Subcutaneous abdominal adipose tissue (tissue), 5 donors: ENCODE results near the gene LEF1.

Experiments used
- H3K27ac ChIP-seq: one replicate; pipeline ENCODE4 v1.7.0; 2013; ENCODE audit warnings: low read depth, mild to moderate bottlenecking, inconsistent platforms, low read length, moderate library complexity
- H3K27me3 ChIP-seq, 5 donors: one replicate each; pipeline ENCODE4 v1.7.0; 2013; ENCODE audit warnings: low read length in 5 of 5, inconsistent platforms in 1 of 5; ENCODE audit not compliant: control insufficient read depth in 5 of 5, insufficient read depth in 4 of 5
- H3K36me3 ChIP-seq, 5 donors: one replicate each; pipeline ENCODE4 v1.7.0; 2013; ENCODE audit warnings: low read length in 5 of 5; ENCODE audit not compliant: control insufficient read depth in 5 of 5, insufficient read depth in 5 of 5
- H3K4me1 ChIP-seq, 5 donors: one replicate each; pipeline ENCODE4 v1.7.0; 2013; ENCODE audit warnings: low read length in 5 of 5, mild to moderate bottlenecking in 3 of 5, moderate library complexity in 1 of 5; ENCODE audit not compliant: control insufficient read depth in 5 of 5, insufficient read depth in 5 of 5
- H3K4me3 ChIP-seq, 5 donors: one replicate each; pipeline ENCODE4 v1.7.0; 2013; ENCODE audit warnings: low read length in 5 of 5, low read depth in 1 of 5
- H3K9ac ChIP-seq, 5 donors: one replicate each; pipeline ENCODE4 v1.7.0; 2013; ENCODE audit warnings: low read length in 5 of 5, mild to moderate bottlenecking in 4 of 5, moderate library complexity in 3 of 5
- H3K9me3 ChIP-seq, 5 donors: one replicate each; pipeline ENCODE4 v1.7.0; 2013; ENCODE audit warnings: low read length in 5 of 5; ENCODE audit not compliant: control insufficient read depth in 5 of 5
- donor health status: healthy.
- donor health status: healthy.
- donor health status: healthy.
- donor health status: healthy.
- donor health status: healthy.

The LEF1 gene

DNA sequence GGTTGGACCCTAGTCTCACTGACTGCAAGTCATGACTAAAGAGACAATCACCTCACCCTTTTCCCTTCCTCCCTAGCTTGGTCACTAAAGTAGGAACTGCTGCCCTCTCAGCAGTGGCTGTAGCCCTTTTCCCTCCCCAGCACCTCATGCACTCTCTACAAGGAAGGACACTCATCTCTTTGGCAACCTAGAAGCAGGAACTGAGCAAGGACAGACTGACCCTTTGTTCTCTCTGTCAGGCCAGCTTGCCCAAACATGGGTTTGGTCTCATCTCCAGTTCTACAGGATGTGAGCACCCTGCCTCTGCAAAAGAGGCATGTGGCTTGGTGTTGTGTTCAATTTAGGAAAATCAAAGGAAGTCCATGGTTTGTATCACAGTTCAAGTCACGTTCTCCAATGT, 15.8 kb downstream of the LEF1 start:
- Histone ChIP-seq H3K9ac (no peak overlapping the region), H3K27me3 (no peaks in the 10 kb centered on the region), H3K36me3 (no peaks in the 10 kb centered on the region), H3K4me1 (peaks cover 0 to 5% (median 0%) of the 10 kb centered on the region in 5 donors), H3K4me3 (no peak overlapping the region), H3K27ac (no peak overlapping the region), H3K9me3 (no peaks in the 10 kb centered on the region)

DNA sequence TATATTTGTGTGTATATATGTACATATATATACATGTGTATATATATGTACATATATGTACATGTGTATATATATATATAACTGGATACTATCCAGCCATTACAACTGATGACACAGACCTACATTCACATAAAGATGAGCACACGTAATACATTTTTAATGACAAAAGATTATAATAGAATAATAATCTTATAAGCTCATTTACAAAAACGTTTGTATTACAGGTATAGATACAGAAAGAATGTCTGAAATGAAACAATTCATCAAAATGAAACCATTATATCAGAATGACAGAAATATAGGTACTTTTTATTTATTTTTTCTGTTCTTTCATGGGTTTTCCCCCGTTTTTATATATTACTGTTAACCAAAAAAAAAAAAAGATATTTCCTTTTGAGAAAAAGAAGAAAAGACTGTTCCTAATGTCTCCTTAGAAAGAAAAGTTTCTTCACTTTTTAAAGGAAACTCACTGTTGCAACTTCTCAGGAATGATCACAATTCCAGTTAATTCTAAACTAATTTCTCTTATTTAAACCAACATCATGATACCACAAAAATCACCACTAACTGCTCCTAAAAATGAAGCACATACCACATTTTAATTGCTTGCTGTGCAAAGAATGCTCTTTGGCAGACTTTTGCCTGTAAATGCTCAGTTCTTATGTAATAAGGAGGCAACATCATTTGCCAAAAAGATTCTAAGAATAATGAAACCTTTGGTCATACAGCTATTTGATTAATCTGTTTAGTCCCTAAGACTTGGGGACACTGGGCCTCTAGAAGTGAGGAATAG, 18.9 kb downstream of the LEF1 start:
- H3K9ac ChIP-seq: no peak overlapping the region
- no peak overlapping the region for H3K4me3 ChIP-seq
- H3K4me1 ChIP-seq: peaks cover 0 to 5% (median 0%) of the 10 kb centered on the region in 5 donors
- no peak overlapping the region for H3K27ac ChIP-seq
- no peaks in the 10 kb centered on the region for H3K36me3 ChIP-seq
- H3K9me3 ChIP-seq: no peaks in the 10 kb centered on the region
- no peaks in the 10 kb centered on the region for H3K27me3 ChIP-seq

DNA sequence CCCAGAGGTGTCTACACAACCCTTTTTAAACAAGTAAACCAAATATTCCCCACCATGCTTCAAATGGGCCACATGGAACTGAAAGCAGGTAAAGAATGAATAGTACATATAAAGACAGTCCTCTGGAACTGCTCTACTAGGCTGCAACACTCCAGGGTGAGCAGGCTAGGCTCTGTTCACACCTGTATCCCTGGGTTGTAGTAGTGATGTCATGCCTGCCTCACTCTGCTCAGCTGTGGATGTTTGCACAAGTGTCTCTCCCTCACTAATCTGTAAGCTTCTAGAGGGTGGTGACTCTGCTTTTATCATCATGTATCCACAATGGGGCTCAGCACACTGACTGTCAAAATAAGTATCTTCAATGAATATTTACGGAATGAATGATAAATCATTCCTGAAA, 20.4 kb downstream of the LEF1 start:
- H3K4me1 ChIP-seq: peaks cover 0 to 5% (median 0%) of the 10 kb centered on the region in 5 donors
- no peaks in the 10 kb centered on the region for H3K9me3 ChIP-seq
- no peaks in the 10 kb centered on the region for H3K27me3 ChIP-seq
- no peak overlapping the region for H3K9ac ChIP-seq
- H3K36me3 ChIP-seq: no peaks in the 10 kb centered on the region
- H3K27ac ChIP-seq: no peak overlapping the region
- no peak overlapping the region for H3K4me3 ChIP-seq

DNA sequence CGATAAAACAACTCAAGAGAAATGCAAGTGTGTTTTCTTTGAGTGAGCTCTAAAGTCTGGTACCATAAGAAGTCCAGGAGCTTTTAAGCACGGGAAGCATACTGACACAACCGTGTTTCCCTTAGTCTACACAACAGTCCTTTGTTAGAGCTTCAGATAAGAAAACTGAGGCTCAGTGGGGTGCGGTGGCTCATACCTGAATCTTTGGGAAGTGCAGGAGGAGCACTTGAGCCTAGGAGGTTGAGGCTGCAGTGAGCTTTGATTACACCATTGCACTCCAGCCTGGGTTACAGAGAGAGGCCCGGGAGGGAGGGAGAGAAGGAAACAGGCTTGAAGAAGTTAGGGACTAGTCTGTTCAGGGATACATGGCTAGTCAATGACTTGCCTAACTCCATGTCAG, 21.9 kb downstream of the LEF1 start:
- Histone ChIP-seq H3K4me3 (no peak overlapping the region), H3K9ac (no peak overlapping the region), H3K36me3 (no peaks in the 10 kb centered on the region), H3K9me3 (no peaks in the 10 kb centered on the region), H3K4me1 (peaks cover 0 to 5% (median 0%) of the 10 kb centered on the region in 5 donors), H3K27ac (no peak overlapping the region), H3K27me3 (peaks cover 0 to 2% (median 0%) of the 10 kb centered on the region in 5 donors)

DNA sequence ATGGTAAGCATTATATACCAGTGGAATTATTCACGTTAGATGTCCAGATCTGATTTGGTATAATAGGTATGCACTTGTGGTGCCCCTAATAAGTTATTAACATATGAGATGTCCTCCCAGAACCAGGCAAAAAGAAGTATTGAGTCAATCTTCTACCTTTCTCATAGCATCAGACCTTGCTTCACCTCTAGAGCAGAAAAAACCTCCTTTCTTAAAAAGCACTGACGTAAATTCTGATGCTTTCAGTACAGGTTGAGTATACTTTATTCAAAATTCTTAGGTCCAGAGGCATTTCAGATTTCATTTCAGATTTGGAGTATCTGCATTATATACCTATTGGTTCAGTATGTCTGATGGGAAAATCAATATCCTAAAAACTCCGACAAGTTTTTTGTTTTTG, 22.4 kb downstream of the LEF1 start:
- no peaks in the 10 kb centered on the region for H3K36me3 ChIP-seq
- no peak overlapping the region for H3K27ac ChIP-seq
- H3K27me3 ChIP-seq: peaks cover 0 to 6% (median 0%) of the 10 kb centered on the region in 5 donors
- no peak overlapping the region for H3K4me3 ChIP-seq
- H3K9me3 ChIP-seq: no peaks in the 10 kb centered on the region
- peaks cover 0 to 5% (median 0%) of the 10 kb centered on the region in 5 donors for H3K4me1 ChIP-seq
- no peak overlapping the region for H3K9ac ChIP-seq

DNA sequence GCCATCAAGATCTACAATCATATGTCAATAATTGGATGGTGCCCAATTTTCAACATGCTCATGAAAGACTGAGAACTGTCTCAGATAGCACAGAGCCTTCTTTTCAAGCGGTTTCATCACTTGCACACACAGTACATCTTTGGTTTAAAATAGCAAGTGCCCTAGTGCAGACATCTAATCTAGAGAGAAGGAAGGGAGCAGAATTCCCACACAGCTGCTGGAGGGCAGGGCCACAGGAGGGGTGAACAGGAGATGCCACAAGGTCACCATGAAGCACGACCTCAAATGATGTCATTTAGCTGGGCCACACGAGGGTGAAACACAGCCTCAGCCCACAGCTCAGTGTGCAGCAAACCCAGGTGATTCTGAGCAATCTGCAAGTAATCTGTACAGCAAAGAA, 24.3 kb downstream of the LEF1 start:
- no peaks in the 10 kb centered on the region for H3K4me1 ChIP-seq
- no peaks in the 10 kb centered on the region for H3K9me3 ChIP-seq
- no peaks in the 10 kb centered on the region for H3K36me3 ChIP-seq
- peaks cover 0 to 7% (median 0%) of the 10 kb centered on the region in 5 donors for H3K27me3 ChIP-seq
- H3K27ac ChIP-seq: no peak overlapping the region
- H3K9ac ChIP-seq: no peak overlapping the region
- H3K4me3 ChIP-seq: no peak overlapping the region

DNA sequence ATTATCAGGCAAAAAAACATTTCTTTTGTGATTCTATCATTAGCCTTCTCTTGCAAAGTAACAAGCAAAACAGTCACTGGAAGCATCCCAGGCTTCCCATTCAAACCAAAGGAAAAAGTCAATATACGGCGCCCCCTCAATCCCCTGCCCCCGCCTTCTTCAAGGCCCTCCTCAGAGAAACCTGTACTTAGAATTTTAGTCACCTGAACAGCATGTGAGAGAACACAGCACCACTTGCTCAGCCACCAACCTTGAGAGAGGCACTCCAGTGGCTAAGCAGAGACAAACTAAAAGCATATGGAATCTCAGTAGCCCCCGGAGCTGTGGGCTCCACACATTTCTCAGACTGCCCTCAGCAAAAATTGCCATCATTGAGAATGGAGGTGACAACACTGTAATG, 25.2 kb downstream of the LEF1 start:
- no peak overlapping the region for H3K9ac ChIP-seq
- no peak overlapping the region for H3K4me3 ChIP-seq
- H3K27ac ChIP-seq: no peak overlapping the region
- no peaks in the 10 kb centered on the region for H3K36me3 ChIP-seq
- no peaks in the 10 kb centered on the region for H3K9me3 ChIP-seq
- peaks cover 0 to 7% (median 0%) of the 10 kb centered on the region in 5 donors for H3K27me3 ChIP-seq
- no peaks in the 10 kb centered on the region for H3K4me1 ChIP-seq

DNA sequence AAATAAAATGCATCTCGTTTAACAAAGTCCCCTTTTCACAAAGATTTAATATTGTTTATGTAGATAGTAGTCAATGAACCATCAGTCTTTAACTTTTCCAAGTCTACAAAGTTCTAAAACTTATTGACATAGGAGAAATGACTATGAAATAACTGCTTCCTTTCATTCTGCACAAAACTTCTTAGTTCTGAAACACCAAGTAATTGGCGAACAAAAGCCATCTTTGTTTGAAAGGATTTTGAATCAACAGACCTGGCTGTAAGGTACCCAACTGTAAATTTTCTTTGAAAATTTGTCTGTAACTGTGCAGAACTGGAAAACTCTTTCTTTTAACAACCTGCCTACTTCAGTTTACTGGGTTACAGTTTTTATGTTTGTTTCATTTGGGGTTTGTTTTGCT, 25.9 kb downstream of the LEF1 start:
- no peaks in the 10 kb centered on the region for H3K36me3 ChIP-seq
- no peak overlapping the region for H3K9ac ChIP-seq
- H3K27me3 ChIP-seq: peaks cover 0 to 7% (median 0%) of the 10 kb centered on the region in 5 donors
- no peaks in the 10 kb centered on the region for H3K9me3 ChIP-seq
- no peak overlapping the region for H3K4me3 ChIP-seq
- no peak overlapping the region for H3K27ac ChIP-seq
- H3K4me1 ChIP-seq: no peaks in the 10 kb centered on the region

DNA sequence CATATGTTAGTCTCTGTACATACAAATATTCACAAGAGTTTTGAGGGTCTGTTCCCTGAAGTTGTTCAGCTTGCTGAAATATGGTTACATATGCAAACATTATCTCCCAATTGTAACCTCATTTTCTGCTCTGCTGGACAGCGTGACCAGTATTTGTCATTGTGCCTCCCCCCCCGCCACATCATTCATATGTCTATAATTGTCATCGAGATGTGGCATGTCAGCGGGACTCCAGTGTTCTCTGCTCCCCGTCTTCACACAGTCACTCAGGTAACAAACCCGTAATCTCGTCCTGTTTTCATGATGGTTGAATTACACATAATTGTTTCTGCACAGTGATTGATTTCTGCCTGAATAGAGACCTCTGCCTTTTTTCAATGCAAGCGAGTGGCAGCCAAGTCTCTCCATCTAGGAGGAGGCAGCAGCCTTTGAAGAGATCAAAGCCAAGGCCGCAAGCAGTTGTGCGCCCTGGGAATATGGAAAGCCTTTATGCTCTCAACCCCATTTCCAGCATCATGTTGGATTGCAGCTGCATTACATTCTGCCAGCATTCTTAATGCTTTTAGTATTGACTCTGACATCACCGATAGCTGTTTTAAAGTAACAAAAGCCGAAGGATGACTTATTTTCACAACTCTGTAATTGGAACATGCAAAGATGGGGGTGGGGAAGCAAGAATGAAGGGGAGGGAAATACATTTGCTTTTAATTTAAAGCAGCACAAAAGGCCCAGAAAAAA, 27.4 kb downstream of the LEF1 start:
- Histone ChIP-seq H3K9ac (no peak overlapping the region), H3K27me3 (peaks cover 0 to 7% (median 0%) of the 10 kb centered on the region in 5 donors), H3K36me3 (no peaks in the 10 kb centered on the region), H3K4me3 (no peak overlapping the region), H3K27ac (no peak overlapping the region), H3K4me1 (no peaks in the 10 kb centered on the region), H3K9me3 (no peaks in the 10 kb centered on the region)

DNA sequence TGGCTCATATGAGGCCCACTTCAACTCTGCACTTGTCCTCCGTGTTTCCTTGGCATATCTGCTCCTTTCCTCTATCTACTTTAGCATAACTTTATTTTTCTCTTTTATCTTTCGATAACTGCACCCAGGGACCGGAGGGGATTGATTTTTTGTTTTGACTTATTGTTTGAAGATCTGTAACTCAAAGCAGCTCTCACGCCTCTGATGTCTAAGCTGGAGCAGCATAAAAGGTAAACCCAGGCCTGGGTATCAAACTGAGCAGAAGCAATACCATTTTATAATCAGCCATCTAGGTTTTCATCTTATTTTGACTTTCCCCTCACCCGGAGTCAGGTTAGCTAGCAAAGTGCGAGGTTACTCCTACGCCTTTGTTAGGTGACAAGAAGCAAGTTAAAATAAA, 28.4 kb downstream of the LEF1 start:
- no peaks in the 10 kb centered on the region for H3K9me3 ChIP-seq
- no peak overlapping the region for H3K9ac ChIP-seq
- no peak overlapping the region for H3K4me3 ChIP-seq
- no peak overlapping the region for H3K27ac ChIP-seq
- no peaks in the 10 kb centered on the region for H3K36me3 ChIP-seq
- no peaks in the 10 kb centered on the region for H3K4me1 ChIP-seq
- H3K27me3 ChIP-seq: peaks cover 0 to 7% (median 2%) of the 10 kb centered on the region in 5 donors
